Fibroblast of mammary gland (primary cell): ENCODE measurements around the gene PARP15.
"Not testable (repeated sequence)": the region's sequence is repeated elsewhere in the genome, so short reads cannot be mapped to it uniquely, and the experiment has no call there.

Source experiments
- DNase-seq: peaks from one replicate; pipeline ENCODE4 v3.0.0-alpha.2; 2010; ENCODE audit warnings: low read depth
- H3K4me3 ChIP-seq: 2 replicates; pipeline ENCODE4 v1.5.1; 2011; ENCODE audit warnings: low read depth, mild to moderate bottlenecking, low read length, moderate library complexity; ENCODE audit not compliant: control insufficient read depth
- TF ChIP-seq, protein P1 (sequence below): conservative IDR thresholded peaks from 2 replicates; pipeline ENCODE4 v1.5.1; 2011; ENCODE audit warnings: low read depth, low read length, inconsistent platforms; ENCODE audit not compliant: control insufficient read depth, insufficient read depth

PARP15 gene

DNA sequence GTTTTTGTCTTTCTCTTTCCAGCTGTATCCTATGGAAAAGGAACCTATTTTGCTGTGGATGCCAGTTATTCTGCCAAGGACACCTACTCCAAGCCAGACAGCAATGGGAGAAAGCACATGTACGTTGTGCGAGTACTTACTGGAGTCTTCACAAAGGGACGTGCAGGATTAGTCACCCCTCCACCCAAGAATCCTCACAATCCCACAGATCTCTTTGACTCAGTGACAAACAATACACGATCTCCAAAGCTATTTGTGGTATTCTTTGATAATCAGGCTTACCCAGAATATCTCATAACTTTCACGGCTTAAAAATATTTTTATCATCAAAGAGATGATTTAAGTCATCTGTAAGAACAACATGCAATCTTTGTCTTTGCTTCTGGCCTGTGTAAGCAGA lies 58.3 kb downstream of the PARP15 start:
- no peak overlapping the region for H3K4me3 ChIP-seq
- DNase-seq: peak; percentile 54
- TF ChIP-seq, protein P1, sequence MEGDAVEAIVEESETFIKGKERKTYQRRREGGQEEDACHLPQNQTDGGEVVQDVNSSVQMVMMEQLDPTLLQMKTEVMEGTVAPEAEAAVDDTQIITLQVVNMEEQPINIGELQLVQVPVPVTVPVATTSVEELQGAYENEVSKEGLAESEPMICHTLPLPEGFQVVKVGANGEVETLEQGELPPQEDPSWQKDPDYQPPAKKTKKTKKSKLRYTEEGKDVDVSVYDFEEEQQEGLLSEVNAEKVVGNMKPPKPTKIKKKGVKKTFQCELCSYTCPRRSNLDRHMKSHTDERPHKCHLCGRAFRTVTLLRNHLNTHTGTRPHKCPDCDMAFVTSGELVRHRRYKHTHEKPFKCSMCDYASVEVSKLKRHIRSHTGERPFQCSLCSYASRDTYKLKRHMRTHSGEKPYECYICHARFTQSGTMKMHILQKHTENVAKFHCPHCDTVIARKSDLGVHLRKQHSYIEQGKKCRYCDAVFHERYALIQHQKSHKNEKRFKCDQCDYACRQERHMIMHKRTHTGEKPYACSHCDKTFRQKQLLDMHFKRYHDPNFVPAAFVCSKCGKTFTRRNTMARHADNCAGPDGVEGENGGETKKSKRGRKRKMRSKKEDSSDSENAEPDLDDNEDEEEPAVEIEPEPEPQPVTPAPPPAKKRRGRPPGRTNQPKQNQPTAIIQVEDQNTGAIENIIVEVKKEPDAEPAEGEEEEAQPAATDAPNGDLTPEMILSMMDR: no peak

DNA sequence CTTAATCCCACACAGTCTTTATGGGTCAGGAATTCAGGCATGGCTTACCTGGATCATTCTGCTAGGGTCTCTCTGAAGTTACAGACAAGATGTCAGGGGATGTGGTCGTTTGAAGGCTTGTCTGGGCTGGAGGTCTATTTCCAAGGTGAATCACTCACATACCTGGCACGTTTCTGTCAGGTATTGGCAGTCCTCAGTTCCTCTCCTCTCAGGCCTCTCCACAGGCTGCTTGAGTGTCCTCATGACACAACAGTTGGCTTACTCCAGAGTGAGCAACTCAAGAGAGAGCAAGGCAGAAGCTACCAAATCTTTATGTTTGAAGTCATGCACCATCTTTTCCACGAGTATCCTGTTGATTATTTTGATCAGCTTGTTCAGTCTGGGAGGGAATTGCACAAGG lies 59.2 kb downstream of the PARP15 start:
- no peak overlapping the region for H3K4me3 ChIP-seq
- no peak for DNase-seq
- TF ChIP-seq, protein P1: no peak

DNA sequence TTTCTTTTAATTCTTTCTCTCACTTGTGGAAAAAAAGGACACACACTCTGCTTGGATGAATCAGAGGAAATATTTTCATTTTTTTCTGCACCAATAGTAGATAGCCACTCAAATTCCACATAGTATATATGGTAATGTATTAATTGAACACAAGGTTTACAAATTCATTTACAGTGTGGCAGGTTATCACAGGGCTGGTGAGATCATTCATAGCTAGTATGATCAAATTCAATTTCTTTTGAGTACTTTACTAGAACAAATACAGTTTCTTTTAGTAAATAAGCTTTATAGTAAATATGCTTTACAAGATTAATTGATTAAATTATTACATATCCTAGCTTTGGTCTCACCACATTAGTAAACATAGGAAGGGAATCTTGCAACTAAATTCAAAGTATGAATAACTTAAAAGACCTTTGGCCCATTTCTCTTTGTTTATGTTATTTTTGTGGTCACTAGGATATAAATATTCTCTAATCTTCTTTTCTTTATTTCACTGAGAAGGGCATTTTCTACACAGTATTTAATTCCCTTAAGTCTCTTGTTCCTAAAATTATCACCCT lies 63.1 kb downstream of the PARP15 start:
- H3K4me3 ChIP-seq: no peak overlapping the region
- DNase-seq: no peak
- TF ChIP-seq, protein P1: no peak

DNA sequence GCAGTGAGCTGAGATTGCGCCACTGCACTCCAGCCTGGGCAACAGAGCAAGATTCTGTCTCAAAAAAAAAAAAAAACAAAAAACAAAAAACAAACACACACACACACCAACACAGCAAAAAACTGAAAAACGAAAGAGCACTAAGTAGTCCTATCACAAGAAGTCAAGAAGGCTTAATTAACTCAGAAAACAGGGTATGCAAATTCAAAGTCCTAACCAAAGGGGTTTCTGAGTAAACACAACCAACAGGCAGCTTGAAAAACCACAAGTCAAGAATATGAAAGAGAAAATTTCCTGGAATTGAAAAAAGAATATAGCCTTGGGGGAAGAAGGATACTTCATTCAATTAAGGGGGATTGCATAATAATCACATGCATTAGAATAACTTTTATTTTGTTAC lies 65.5 kb downstream of the PARP15 start:
- TF ChIP-seq, protein P1: no peak
- no peak overlapping the region for H3K4me3 ChIP-seq
- no peak for DNase-seq

DNA sequence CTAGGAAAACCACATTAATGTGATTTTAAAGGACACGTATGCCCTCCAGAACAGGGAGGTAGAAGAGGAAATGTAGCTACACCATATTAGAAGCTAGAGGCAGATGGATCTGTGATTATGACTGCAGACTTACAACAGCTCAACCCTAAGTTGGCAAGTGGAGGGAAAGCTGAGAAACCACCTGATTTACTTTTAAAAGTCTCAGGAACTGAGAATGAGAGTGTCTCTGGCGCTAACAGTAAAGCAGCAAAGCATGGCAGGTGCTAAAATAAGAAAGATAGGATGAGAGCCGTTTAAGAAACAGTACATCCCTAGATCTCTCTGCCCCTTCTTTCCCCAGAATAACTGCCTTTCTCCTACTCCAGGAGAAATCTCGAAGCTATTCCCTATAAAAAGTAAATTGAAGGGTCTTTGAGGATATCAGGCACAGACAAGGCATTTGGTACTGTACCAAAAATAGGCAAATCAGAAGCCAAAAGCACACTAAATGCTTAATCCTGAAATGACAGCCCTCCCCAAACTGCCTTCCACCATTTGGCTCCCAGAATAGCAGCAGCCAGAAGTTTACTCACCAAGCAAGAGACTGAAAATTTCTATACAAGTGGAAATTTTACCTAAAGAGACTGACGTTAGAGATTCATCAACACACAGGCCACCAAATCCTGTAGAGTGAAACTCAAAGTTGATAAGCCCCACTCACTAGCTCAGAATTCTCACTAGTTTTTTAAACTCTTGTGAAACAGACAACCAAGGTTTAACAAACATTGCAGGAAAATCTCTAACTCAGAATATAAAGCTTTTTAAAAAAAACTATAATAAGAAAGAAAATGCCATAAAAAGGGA lies 68.9 kb downstream of the PARP15 start:
- TF ChIP-seq, protein P1: no peak
- H3K4me3 ChIP-seq: no peak overlapping the region
- no peak for DNase-seq

DNA sequence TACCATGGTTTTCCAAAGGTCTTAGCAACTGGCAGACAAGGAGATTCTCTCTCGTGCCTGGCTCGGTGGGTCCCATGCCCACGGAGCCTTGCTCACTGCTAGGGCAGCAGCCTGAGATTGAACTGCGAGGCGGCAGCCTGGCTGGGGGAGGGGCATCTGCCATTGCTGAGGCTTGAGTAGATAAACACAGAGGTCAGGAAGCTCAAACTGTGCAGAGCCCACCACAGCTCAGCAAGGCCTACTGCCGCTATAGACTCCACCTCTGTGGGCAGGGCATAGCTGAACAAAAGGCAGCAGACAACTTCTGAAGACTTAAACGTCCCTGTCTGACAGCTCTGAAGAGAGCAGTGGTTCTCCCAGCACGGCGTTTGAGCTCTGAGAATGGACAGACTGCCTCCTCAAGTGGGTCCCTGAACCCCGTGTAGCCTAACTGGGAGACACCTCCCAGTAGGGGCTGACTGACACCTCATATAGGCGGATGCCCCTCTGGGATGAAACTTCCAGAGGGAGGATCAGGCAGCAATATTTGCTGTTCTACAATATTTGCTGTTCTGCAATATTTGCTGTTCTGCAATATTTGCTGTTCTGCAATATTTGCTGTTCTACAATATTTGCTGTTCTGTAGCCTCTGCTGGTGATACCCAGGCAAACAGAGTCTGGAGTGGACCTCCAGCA lies 73.9 kb downstream of the PARP15 start:
- not testable (repeated sequence) for DNase-seq, H3K4me3 ChIP-seq

DNA sequence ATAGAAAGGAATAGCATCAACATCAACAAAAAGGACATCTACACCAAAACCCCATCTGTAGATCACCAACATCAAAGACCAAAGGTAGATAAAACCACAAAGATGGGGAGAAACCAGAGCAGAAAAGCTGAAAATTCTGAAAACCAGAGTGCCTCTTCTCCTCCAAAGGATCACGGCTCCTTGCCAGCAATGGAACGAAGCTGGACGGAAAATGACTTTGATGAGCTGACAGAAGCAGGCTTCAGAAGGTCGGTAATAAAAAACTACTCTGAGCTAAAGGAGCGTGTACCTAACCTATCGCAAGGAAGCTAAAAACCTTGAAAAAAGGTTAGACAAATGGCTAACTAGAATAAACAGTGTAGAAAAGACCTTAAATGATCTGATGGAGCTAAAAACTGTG lies 74.5 kb downstream of the PARP15 start:
- not testable (repeated sequence) for H3K4me3 ChIP-seq, DNase-seq

DNA sequence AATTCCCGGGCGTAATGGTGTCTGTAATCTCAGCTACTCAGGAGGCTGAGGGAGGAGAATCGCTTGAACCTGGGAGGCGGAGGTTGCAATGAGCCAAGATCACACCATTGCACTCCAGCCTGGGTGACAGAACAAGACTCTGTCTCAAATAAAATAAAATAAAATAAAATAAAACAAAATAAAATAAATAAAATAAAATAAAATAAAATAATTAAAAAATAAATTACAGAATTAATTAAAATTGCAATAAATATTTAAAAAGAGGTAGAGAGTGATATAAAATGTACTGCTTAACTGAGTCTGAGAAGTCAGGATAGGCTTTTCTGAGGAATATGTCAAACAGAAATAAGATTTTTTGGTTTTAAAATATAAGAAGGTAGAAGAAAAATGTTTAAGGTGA lies 80.9 kb downstream of the PARP15 start:
- not testable (repeated sequence) for DNase-seq, H3K4me3 ChIP-seq
